ENCODE measurements around the gene ZFYVE27. TPM values are rescaled to one million over a fixed set of nuclear protein-coding genes. Genes with fewer than 3 reads are reported as not detected.

The ZFYVE27 gene
- total RNA-seq, 2 donors from 2014 or later: 14.8 to 32.6 TPM

GRCh38 chr10:97784200-97784810 lies 47.4 kb downstream of the ZFYVE27 start:
- TF ChIP-seq POLR2A (IDR thresholded peaks at IDR 0.05) (peak in 2 of 3 donors; percentile 46 to 52), CTCF (IDR thresholded peaks at IDR 0.05) (no peak)
- no peaks in the 10 kb centered on the region for H3K36me3 ChIP-seq (replicated peaks in 1 of 2; ENCODE audit: insufficient read depth in 1 of 2, low read depth in 2 of 2)
- DNase-seq (peak in 2 of 4 donors; percentile 54 to 58), ATAC-seq (no peak)
- no peaks in the 10 kb centered on the region for H3K9me3 ChIP-seq
- WGBS, 2 donors: 24 to 31% methylated on average over 9 of the region's 9 CpGs
- intact Hi-C loops (cut with DNase I): no loop called here
- no peaks in the 10 kb centered on the region for H3K27me3 ChIP-seq
- peaks cover 94% of the 10 kb centered on the region for H3K4me1 ChIP-seq
- H3K27ac ChIP-seq: peak overlapping the region; percentile 80 to 91 (median 88)
- H3K4me3 ChIP-seq: no peak overlapping the region

GRCh38 chr10:97785231-97785630 lies 48.3 kb downstream of the ZFYVE27 start:
- Histone ChIP-seq H3K36me3 (replicated peaks in 1 of 2; ENCODE audit: insufficient read depth in 1 of 2, low read depth in 2 of 2) (no peaks in the 10 kb centered on the region), H3K9me3 (no peaks in the 10 kb centered on the region), H3K4me1 (peaks cover 94% of the 10 kb centered on the region), H3K27me3 (no peaks in the 10 kb centered on the region), H3K27ac (peak overlapping the region in 3 of 4 donors; percentile 87 to 91 (median 90)), H3K4me3 (no peak overlapping the region)
- WGBS, 2 donors: 45 to 48% methylated on average over 5 of the region's 5 CpGs
- DNase-seq (no peak), ATAC-seq (no peak)
- intact Hi-C loops (cut with DNase I): no loop called here
- no peak for TF ChIP-seq POLR2A (IDR thresholded peaks at IDR 0.05)
- no peak for TF ChIP-seq CTCF (IDR thresholded peaks at IDR 0.05)

GRCh38 chr10:97785731-97786130 lies 48.8 kb downstream of the ZFYVE27 start:
- WGBS, 2 donors: 22 to 27% methylated on average over 9 of the region's 9 CpGs

GRCh38 chr10:97788552-97789442 lies 51.9 kb downstream of the ZFYVE27 start:
- ATAC-seq: peak; percentile 77
- H3K27me3 ChIP-seq: no peaks in the 10 kb centered on the region
- H3K27ac ChIP-seq: peak overlapping the region; percentile 85 to 91 (median 88)
- intact Hi-C loops (cut with DNase I): no loop called here
- H3K9me3 ChIP-seq: no peaks in the 10 kb centered on the region
- H3K4me3 ChIP-seq: peak overlapping the region; percentile 7 to 22
- TF ChIP-seq CTCF (IDR thresholded peaks at IDR 0.05) (no peak), POLR2A (IDR thresholded peaks at IDR 0.05) (peak; percentile 77 to 96 (median 95))
- WGBS, 2 donors: 2 to 4% methylated on average over 19 to 22 of the region's 22 CpGs
- H3K36me3 ChIP-seq (replicated peaks in 1 of 2; ENCODE audit: insufficient read depth in 1 of 2, low read depth in 2 of 2): no peaks in the 10 kb centered on the region
- peaks cover 95% of the 10 kb centered on the region for H3K4me1 ChIP-seq
- peak; percentile 89 to 94 (median 94) for DNase-seq

More at GRCh38 chr10:97785731-97786130, 48.8 kb downstream of the ZFYVE27 start:
- Histone ChIP-seq H3K27me3 (no peaks in the 10 kb centered on the region), H3K27ac (peak overlapping the region; percentile 85 to 91 (median 88)), H3K4me1 (peaks cover 94% of the 10 kb centered on the region), H3K9me3 (no peaks in the 10 kb centered on the region), H3K36me3 (replicated peaks in 1 of 2; ENCODE audit: insufficient read depth in 1 of 2, low read depth in 2 of 2) (no peaks in the 10 kb centered on the region), H3K4me3 (peak overlapping the region in 1 of 2 donors; percentile 1)
- ATAC-seq: no peak
- peak in 3 of 4 donors; percentile 49 to 65 (median 54) for DNase-seq
- intact Hi-C loops (cut with DNase I): no loop called here
- no peak for TF ChIP-seq CTCF (IDR thresholded peaks at IDR 0.05)
- no peak for TF ChIP-seq POLR2A (IDR thresholded peaks at IDR 0.05)

Measured in body of pancreas (tissue), 4 donors.